ENCODE data around the gene EREG.

EREG gene

DNA sequence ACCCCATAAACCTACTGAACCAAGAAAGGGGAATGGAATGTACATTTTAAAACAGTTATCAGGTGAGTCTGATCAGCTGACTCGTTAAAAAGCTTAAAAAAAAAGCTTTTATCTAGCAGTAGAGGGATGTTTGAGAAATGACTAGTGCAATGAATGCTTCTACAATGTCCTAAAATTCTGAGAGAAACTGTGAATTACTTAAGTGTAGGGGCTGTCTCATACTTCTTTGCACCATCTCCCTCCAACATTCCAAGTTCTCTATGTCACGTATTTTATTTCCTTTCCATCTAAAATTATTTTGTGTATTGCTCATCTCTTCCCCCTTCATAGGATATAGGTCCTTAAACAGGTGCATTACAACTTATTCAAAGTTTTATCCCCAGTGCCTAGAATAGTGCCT is 68.1 kb downstream of the EREG start:
- no peak for DNase-seq

DNA sequence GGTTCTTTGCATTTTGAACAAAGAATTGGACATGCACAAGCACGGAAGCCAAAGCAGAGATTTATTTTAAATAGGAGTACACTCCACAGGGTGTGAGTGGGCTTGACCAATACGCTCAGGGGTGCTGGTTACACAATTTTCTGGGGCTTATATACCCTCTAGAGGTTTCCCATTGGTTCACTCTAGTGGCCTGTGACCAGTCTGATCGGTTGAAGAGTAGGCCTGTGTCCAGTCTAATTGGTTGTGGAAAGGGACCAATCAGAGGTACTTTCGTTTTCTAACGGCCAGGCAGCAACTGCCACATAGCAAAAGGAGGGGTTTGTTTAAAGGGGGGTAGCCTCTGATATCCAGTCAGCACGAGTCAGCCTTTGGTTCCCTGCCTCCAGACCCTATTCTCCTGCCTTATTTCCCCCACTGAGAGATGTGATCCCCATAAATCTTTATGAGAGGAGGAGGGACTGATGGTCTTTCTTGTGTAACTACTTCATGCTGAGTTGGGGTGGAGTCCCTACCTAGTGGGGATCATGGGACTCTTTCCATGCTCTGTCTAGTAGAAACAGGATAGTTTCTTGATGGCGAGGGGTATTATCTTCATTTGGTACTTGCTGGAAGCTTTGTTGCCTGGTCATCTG is 68.7 kb downstream of the EREG start:
- no peak for DNase-seq

DNA sequence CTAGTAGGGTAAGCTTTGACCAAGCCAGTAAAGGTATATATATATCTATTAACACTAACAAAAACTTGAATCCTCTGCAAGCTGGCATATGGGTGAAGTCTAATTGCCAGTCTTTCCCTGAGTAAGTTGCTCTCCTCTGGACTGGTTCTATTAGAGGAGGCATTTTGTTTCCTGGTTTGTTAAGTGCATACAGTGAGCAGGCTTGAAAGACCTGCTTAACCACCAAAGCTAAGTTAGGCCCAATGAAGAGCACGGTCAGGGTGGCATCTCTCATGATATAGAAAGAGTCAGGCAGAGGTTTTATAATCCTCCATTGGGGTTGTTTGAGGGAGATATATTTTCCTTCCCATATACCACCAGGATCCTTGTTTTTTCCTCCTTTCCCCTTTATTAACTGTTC is 70.4 kb downstream of the EREG start:
- no peak for DNase-seq

DNA sequence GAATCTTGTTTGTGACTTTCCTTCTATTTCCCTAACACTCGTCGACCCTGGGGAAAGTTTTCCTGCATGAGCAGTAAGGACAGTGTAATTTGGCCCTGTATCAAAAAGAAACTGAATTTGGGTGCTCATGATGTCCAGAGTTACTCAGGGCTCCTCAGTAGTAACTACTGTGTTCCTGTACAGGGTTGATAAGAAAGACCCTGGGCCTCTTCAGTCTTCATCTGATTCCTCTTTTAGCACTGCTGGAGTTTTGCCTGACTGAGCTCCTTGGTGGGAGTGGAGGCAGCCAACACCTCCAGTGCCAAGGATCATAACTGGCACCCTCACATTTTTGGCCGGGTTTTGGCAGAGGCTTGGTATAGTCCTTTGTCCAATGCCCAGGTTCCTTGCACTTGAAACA is 72.9 kb downstream of the EREG start:
- DNase-seq, result no peak
